ENCODE data around the gene FOXD1.
A peak's percentile ranks its signal among the peaks of the same experiment; 100 is the strongest.
"Not testable (repeated sequence)": the region's sequence is repeated elsewhere in the genome, so short reads cannot be mapped to it uniquely, and the experiment has no call there.

Gene FOXD1

GRCh38 chr5:73460133-73460532, 11.6 kb upstream of the FOXD1 start:
- DNase-seq, result no peak

GRCh38 chr5:73459366-73459765, 10.8 kb upstream of the FOXD1 start:
- DNase-seq, result no peak

GRCh38 chr5:73456462-73456861, 7.9 kb upstream of the FOXD1 start:
- not testable (repeated sequence) for DNase-seq

DNA sequence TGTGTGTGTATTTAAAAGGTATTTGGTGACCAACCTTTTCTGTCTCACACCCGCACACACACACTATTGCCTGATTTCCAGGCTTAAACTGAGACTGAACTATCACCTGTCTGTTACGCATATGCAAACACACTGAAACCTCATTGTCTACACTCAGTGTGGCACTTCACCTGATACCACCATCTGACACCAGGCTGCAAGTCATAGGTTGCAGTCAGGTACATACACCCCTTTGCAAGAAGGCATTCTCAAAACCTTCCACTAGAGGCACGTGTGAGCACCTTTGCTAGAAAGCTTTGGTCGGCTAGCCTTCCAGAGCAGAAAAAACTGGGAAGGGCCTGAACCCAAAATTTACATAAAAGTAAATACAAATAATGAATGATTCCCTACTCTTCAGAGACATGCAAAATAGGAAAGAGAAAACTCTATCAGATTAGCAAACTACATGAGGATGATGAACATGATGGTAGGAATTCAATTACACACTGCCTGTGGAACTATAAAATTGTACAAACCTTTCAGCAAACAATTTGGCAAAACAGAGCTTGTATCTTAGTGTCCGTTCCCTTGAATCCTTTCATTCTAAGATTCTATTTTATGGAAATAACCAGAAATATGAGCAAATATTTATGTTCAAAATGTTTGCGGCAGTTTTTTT, 5.9 kb upstream of the FOXD1 start:
- DNase-seq, result peak in 3 of 5 experiments; percentile 22 to 37 (median 24)

- DNase-seq, result no peak
These were observed 3.6 kb upstream of the FOXD1 start for GRCh38 chr5:73452215-73452614.

- peak; percentile 46 to 62 (median 55) for DNase-seq
These were observed 2.9 kb upstream of the FOXD1 start for GRCh38 chr5:73451224-73452130.

- DNase-seq, result no peak
These were observed 2.2 kb upstream of the FOXD1 start for GRCh38 chr5:73450672-73451223.

DNA sequence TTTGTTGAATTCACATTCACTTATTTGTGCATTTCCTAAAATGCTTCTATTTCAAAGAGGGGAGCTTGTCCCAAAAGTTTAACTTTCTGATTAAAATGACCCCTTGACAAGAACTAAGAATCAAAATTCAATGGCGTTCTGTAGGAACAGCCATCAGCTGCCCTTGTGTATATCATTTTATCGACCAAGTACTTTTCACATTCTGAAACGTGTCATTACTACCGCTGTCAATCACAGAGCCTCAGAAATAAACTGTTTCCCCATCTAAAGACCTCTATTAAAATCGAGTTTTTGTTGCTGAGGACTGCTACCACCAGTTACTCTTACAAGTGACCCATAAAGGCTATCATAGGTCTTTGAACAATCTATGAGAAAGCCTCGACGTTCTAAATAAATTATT, 1.6 kb upstream of the FOXD1 start:
- no peak for DNase-seq

GRCh38 chr5:73447530-73448462, 781 bp downstream of the FOXD1 start:
- DNase-seq, result peak in 4 of 5 experiments; percentile 18 to 68 (median 38)

GRCh38 chr5:73446631-73447529, 1.7 kb downstream of the FOXD1 start:
- no peak for DNase-seq

- DNase-seq, result no peak
These were observed 2.6 kb downstream of the FOXD1 start for GRCh38 chr5:73445665-73446630.

- no peak for DNase-seq
These were observed 3.8 kb downstream of the FOXD1 start for GRCh38 chr5:73444499-73445438.

- DNase-seq, result no peak
These were observed 4.6 kb downstream of the FOXD1 start for GRCh38 chr5:73443829-73444498.

- DNase-seq, result no peak
These were observed 5.5 kb downstream of the FOXD1 start for GRCh38 chr5:73442996-73443627.

DNA sequence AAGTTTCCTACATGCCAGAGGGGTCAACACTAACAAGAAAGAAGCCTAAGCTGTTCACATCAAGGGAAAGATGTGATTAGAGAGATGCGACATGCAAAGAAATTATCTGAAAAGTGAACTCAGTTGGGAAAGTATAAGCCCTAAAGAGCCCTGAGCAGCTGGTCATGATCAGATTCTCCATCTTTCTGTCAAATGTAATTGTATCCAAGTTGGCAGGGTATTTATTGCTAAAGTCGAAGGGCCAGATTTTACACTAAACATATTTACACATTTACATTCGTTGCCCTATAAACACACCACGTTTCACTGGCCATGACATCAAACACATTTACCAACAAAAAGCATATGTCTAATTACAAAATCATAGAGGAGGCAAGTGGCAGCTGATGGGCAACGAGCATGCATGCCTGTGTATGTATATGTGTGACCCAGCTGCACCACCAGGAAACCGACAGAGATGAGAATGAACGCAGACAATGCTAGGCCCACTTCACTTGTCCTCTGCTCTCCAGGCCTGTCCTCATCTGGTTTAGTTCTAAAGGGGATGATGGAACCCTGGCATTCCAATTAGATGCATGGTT, 6.3 kb downstream of the FOXD1 start:
- no peak for DNase-seq

- no peak for DNase-seq
These were observed 7.2 kb downstream of the FOXD1 start for GRCh38 chr5:73441378-73441777.

DNA sequence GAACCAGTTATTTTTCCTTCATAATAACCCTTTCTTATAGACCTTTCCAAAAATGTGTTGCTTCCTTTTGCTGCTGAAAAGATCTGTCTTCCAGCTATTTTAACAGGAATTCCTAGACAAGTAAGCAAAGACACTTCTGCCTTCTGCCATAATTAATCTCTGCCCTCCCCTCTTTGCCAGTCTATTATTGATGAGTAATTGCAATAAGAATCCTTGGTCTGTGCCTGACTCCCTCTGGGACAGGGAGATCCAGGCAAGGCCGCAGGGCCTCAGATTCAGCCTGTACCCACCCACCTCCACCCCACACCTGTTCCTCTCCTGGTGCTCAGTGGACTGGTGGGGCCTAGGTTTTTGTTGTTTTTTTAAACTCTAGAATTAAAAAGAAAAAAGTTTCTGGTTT, 8.3 kb downstream of the FOXD1 start:
- DNase-seq, result no peak
